Loucy (cell line): ENCODE results near the gene ERFE.
A peak's percentile ranks its signal among the peaks of the same experiment; 100 is the strongest.

Experiments used
- H2AFZ ChIP-seq: fragments of 200-600 bp; sonication (generic); 2 replicates; pipeline ENCODE4 v1.6.0; 2016; ENCODE audit warnings: antibody characterized with exemption, mild to moderate bottlenecking, low read length, moderate library complexity
- H3F3A ChIP-seq: fragments of 200-600 bp; 2 replicates; pipeline ENCODE4 v1.6.0; 2016; ENCODE audit warnings: antibody characterized with exemption, low read depth, mild to moderate bottlenecking
- H3K27me3 ChIP-seq: fragments of 200-600 bp; sonication (generic); 2 replicates; pipeline ENCODE4 v1.6.1; 2014; ENCODE audit warnings: low read length, mild to moderate bottlenecking; ENCODE audit not compliant: insufficient read depth, poor library complexity, severe bottlenecking
- H3K36me3 ChIP-seq: fragments of 200-600 bp; sonication (generic); 2 replicates; pipeline ENCODE4 v1.6.1; 2016; ENCODE audit warnings: low read length; ENCODE audit not compliant: insufficient read depth
- H3K4me1 ChIP-seq: fragments of 200-600 bp; sonication (generic); 2 replicates; pipeline ENCODE4 v1.5.1; 2014; ENCODE audit warnings: low read length, mild to moderate bottlenecking; ENCODE audit not compliant: insufficient read depth, poor library complexity, severe bottlenecking
- H3K4me2 ChIP-seq: fragments of 200-600 bp; sonication (generic); 2 replicates; pipeline ENCODE4 v1.6.0; 2014; ENCODE audit warnings: antibody characterized with exemption, low read length, low read depth, mild to moderate bottlenecking; ENCODE audit not compliant: poor library complexity, severe bottlenecking
- H3K4me3 ChIP-seq: fragments of 200-600 bp; sonication (generic); 2 replicates; pipeline ENCODE4 v1.5.1; 2014; ENCODE audit warnings: low read length, mild to moderate bottlenecking, mixed read lengths; ENCODE audit not compliant: poor library complexity, severe bottlenecking
- H3K79me2 ChIP-seq: fragments of 200-600 bp; sonication (generic); 2 replicates; pipeline ENCODE4 v1.6.1; 2014; ENCODE audit warnings: low read length; ENCODE audit not compliant: insufficient read depth
- H3K9ac ChIP-seq: fragments of 200-600 bp; sonication (generic); 2 replicates; pipeline ENCODE4 v1.6.0; 2014; ENCODE audit warnings: mild to moderate bottlenecking, low read depth, low read length, moderate library complexity; ENCODE audit not compliant: poor library complexity, severe bottlenecking
- H3K9me2 ChIP-seq: fragments of 200-600 bp; sonication (generic); replicated peaks from 2 replicates; pipeline ENCODE4 v1.6.1; 2016; ENCODE audit warnings: low read depth, low read length, mixed read lengths
- H3K9me3 ChIP-seq: fragments of 200-600 bp; sonication (generic); 2 replicates; pipeline ENCODE4 v1.6.1; 2014; ENCODE audit warnings: mild to moderate bottlenecking, antibody characterized with exemption, low read length, low read depth; ENCODE audit not compliant: insufficient read depth
- H4K20me1 ChIP-seq: fragments of 200-600 bp; sonication (generic); 2 replicates; pipeline ENCODE4 v1.6.0; 2014; ENCODE audit warnings: antibody characterized with exemption, low read length, mild to moderate bottlenecking; ENCODE audit not compliant: insufficient read depth, poor library complexity, severe bottlenecking
- EZH2phosphoT487 ChIP-seq: fragments of 200-600 bp; IDR thresholded peaks from 2 replicates; pipeline ENCODE4 v1.6.1; 2018; ENCODE audit warnings: antibody characterized with exemption, mild to moderate bottlenecking, moderate library complexity, borderline replicate concordance
- TF ChIP-seq, protein P1 (sequence below): fragments of 200-600 bp; sonication (generic); conservative IDR thresholded peaks from 2 replicates; pipeline ENCODE4 v1.5.1; 2014; ENCODE audit warnings: mild to moderate bottlenecking, antibody characterized with exemption, low read length

ERFE gene

DNA sequence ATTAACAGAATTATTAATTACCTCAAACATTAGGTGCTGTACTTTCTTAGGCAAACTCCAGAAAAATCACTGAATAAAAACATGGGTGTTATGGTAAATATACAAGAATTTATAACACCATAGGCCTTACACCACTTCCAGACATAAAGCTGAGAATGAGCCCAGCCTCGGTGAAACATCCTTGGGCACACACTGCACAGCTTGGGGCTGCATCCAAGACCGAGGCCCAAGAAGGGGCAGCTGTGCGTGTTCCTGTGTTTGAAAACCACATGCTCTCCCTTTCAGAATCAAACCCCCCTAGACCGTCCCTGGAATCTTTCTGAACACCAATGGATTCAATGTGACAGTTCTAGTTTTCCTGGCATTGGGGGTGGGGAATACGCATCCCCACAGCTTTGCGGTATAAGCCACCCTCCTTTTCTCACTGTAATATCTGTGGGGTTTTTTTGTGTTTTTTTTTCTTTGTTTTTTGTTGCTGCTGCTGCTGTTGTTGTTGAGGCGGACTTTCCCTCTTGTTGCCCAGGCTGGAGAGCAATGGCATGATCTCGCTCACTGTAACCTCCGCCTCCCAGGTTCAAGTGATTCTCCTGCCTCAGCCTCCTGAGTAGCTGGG, 12.9 kb downstream of the ERFE start:
- H3K4me2 ChIP-seq, result no peak overlapping the region

DNA sequence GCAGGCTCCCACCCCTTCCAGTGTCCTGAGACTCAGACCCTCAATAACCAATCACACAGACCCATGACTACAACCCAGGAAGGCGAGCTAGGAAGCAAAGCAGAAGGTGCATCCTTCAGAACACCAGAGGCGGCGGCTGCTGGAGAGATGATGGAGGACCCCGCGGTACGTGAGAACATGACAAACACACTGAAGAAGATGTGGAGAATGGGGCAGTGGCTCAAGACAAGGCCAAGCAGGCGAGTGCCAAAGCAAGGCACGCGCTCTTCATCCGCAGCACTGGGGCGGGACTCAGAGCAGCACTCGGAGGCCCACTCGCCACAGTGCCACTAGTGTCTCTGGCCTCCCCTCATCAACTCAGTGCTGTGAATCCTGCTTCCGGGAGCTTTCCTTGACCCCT, 13.7 kb downstream of the ERFE start:
- Histone ChIP-seq H2AFZ (no peak overlapping the region), H3K36me3 (peaks cover 64% of the 10 kb centered on the region; the same call in 1 of the 2 replicates)

More for the DNA sequence above, 12.9 kb downstream of the ERFE start:
- Histone ChIP-seq H3K79me2 (no peaks in the 10 kb centered on the region), H3K9me2 (no peaks in the 10 kb centered on the region), H4K20me1 (no peaks in the 10 kb centered on the region), H3K36me3 (peaks cover 61% of the 10 kb centered on the region; the same call in 1 of the 2 replicates), H3K4me1 (peaks cover 28% of the 10 kb centered on the region), H3F3A (peaks cover 9% of the 10 kb centered on the region), H2AFZ (no peak overlapping the region), H3K4me3 (no peak overlapping the region), H3K27me3 (no peaks in the 10 kb centered on the region), H3K9me3 (no peaks in the 10 kb centered on the region), H3K9ac (no peak overlapping the region)
- TF ChIP-seq EZH2phosphoT487, result no peak
- TF ChIP-seq, protein P1, sequence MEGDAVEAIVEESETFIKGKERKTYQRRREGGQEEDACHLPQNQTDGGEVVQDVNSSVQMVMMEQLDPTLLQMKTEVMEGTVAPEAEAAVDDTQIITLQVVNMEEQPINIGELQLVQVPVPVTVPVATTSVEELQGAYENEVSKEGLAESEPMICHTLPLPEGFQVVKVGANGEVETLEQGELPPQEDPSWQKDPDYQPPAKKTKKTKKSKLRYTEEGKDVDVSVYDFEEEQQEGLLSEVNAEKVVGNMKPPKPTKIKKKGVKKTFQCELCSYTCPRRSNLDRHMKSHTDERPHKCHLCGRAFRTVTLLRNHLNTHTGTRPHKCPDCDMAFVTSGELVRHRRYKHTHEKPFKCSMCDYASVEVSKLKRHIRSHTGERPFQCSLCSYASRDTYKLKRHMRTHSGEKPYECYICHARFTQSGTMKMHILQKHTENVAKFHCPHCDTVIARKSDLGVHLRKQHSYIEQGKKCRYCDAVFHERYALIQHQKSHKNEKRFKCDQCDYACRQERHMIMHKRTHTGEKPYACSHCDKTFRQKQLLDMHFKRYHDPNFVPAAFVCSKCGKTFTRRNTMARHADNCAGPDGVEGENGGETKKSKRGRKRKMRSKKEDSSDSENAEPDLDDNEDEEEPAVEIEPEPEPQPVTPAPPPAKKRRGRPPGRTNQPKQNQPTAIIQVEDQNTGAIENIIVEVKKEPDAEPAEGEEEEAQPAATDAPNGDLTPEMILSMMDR, result no peak

DNA sequence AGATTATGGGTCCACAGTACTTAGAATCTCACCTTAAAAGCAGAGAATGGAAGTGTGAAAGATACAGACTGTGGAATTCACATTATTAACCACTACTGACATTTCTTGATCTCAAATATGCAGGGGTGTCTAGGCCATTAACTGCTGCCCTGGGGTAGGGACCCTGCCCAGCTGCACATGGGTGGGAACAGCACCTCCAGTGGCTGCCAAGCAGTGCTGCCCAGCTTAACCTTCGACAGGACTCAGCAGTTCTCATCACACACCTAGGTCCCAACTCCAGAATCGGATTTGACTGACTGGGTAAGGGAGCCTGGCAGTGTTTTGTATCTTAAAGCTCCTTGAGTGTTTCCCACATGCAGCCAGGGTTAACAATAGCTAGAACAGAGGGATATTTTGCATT, 14.9 kb downstream of the ERFE start:
- peaks cover 65% of the 10 kb centered on the region for H3K36me3 ChIP-seq

More for the DNA sequence above, 13.7 kb downstream of the ERFE start:
- Histone ChIP-seq H3K9ac (no peak overlapping the region), H3K4me3 (no peak overlapping the region), H3F3A (peaks cover 9% of the 10 kb centered on the region), H3K27me3 (no peaks in the 10 kb centered on the region), H3K4me2 (no peak overlapping the region), H3K9me2 (no peaks in the 10 kb centered on the region), H3K4me1 (peaks cover 33% of the 10 kb centered on the region), H3K79me2 (no peaks in the 10 kb centered on the region), H4K20me1 (no peaks in the 10 kb centered on the region), H3K9me3 (no peaks in the 10 kb centered on the region)
- TF ChIP-seq, protein P1, result no peak
- TF ChIP-seq EZH2phosphoT487, result no peak

More for the DNA sequence above, 14.9 kb downstream of the ERFE start:
- peaks cover 36% of the 10 kb centered on the region for H3K4me1 ChIP-seq
- H4K20me1 ChIP-seq, result no peaks in the 10 kb centered on the region
- H3K9me3 ChIP-seq, result no peaks in the 10 kb centered on the region
- H3K79me2 ChIP-seq, result no peaks in the 10 kb centered on the region
- TF ChIP-seq, protein P1, result peak; percentile 46; the same call in 1 of the 2 replicates
- no peak for TF ChIP-seq EZH2phosphoT487
- H3K4me3 ChIP-seq, result peak overlapping the region; percentile 39
- no peaks in the 10 kb centered on the region for H3K27me3 ChIP-seq
- peaks cover 9% of the 10 kb centered on the region for H3F3A ChIP-seq
- H3K9me2 ChIP-seq, result no peaks in the 10 kb centered on the region
- peak overlapping the region; percentile 52 for H3K9ac ChIP-seq
- H2AFZ ChIP-seq, result no peak overlapping the region
- peak overlapping the region; percentile 61 for H3K4me2 ChIP-seq
